Activated CD8-positive, alpha-beta memory T cell treated with anti-CD3 and anti-CD28 coated beads, Interleukin-2, amount 10 ng/mL, durations not matched to agents 7 days and 5 days (primary cell): ENCODE measurements around the gene PCNX4. TPM values are rescaled to one million over a fixed set of nuclear protein-coding genes. Genes with fewer than 3 reads are reported as not detected.

ENCODE experiments used
- ATAC-seq: fragments of 150-1000 bp; cut with Tn5 transposase; one replicate; pipeline ENCODE4 v1.10.0; 2021; ENCODE audit warnings: moderate library complexity
- CTCF ChIA-PET: fragments of 350-600 bp; sonication (Branson Sonifier 250); formaldehyde crosslinking; loops from one replicate; lab custom pipeline; 2021; ENCODE audit warnings: antibody characterized with exemption; lab: Charles Lee
- DNase-seq: peaks from one replicate; pipeline ENCODE4 v3.0.0-alpha.2; 2020
- H3K27ac Mint-ChIP-seq: one replicate; pipeline ENCODE4 v1.8.0; 2021; ENCODE audit warnings: mild to moderate bottlenecking, mixed read lengths
- H3K27me3 Mint-ChIP-seq: one replicate; pipeline ENCODE4 v1.8.0; 2021; ENCODE audit warnings: mixed read lengths
- H3K36me3 Mint-ChIP-seq: one replicate; pipeline ENCODE4 v1.8.0; 2021; ENCODE audit warnings: mild to moderate bottlenecking, mixed read lengths
- H3K4me1 Mint-ChIP-seq: one replicate; pipeline ENCODE4 v1.8.0; 2021; ENCODE audit warnings: mixed read lengths
- H3K4me3 Mint-ChIP-seq: one replicate; pipeline ENCODE4 v1.8.0; 2021; ENCODE audit warnings: mild to moderate bottlenecking, moderate library complexity, mixed read lengths
- H3K9me3 Mint-ChIP-seq: one replicate; pipeline ENCODE4 v1.8.0; 2022; ENCODE audit warnings: low read depth, mixed read lengths
- total RNA-seq, 2 experiments: library from RNA; stranded (reverse); gene quantifications; one replicate each; pipeline ENCODE4 v1.2.3, GENCODE V29; 2021

PCNX4 gene
- total RNA-seq, 2 experiments from 2014 or later, result 35.6 to 39.1 TPM

DNA sequence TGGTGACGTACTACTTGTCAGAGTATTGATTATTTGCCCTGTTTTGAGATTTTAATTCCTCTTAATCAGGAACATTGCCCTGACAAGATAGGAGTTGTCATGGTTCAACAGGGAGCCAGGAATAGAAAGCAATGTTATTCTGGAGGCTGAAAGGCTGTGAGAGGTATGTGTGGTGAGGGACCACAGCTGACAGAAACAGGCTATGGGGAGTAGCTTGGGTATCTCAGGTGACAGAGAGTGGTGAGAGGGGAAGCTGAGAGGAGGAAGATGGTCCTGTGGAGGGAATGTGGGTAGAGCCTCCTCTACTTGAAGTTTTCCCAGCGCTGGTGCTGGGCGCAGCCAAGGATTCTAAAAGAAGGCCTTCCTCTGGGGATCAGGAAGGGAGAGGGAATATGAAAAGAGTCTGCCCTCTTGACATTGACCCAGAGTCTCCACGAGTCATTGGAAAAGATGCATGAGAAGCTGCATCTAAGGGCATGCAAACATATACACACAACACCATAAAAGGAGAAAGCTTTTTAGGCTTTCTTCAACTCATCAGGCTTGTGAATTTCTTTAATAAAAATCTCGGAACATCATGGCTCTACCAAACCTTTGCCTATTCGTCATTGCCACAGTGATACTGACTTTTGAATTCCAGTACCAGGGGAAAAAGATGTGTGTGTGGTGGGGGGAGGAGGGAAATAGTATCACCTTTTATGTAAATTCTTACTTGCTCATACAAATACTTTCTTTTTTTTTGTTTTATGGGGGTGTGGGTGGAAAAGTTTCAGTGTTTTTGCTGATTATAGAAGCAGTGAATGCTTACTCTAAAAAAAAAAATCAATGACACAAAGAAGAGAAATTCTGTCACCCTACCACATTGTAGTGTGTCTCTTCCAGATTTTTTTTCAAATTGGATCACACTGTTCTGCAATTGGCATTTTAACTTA is 113.4 kb downstream of the PCNX4 start:
- Mint-ChIP-seq H3K27ac (no peak overlapping the region), H3K4me3 (no peak overlapping the region), H3K4me1 (no peaks in the 10 kb centered on the region), H3K27me3 (peaks cover 37% of the 10 kb centered on the region), H3K9me3 (no peaks in the 10 kb centered on the region), H3K36me3 (peaks cover 2% of the 10 kb centered on the region)
- CTCF ChIA-PET, result no interaction called here
- no peak for ATAC-seq
- no peak for DNase-seq

DNA sequence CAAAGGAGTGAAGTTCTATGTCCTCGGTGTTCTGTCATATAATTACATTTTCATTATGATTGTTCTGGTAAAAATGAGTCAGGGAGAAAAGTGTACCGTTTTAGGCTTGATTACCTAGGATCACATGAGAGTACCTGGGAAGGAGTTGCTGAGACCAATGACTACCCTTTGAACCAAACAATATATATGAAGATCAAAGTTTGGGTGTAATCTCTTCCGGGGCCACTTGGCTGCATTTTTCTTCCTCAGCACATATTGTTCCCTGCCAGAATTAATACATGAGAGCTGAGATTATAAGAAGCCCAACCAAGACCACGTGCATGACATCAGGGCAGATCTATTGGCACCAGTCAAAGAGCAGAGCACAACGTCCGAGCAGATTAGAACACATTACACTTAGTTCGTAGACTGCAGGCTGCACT is 114.5 kb downstream of the PCNX4 start:
- ATAC-seq (no peak), DNase-seq (no peak)
- CTCF ChIA-PET, result no interaction called here
- Mint-ChIP-seq H3K27ac (no peak overlapping the region), H3K36me3 (peaks cover 2% of the 10 kb centered on the region), H3K4me1 (no peaks in the 10 kb centered on the region), H3K9me3 (no peaks in the 10 kb centered on the region), H3K4me3 (no peak overlapping the region), H3K27me3 (peaks cover 33% of the 10 kb centered on the region)

GRCh38 chr14:60206837-60207533 is 115.3 kb downstream of the PCNX4 start:
- H3K27ac Mint-ChIP-seq, result no peak overlapping the region
- H3K4me3 Mint-ChIP-seq, result no peak overlapping the region
- CTCF ChIA-PET, result no interaction called here
- H3K4me1 Mint-ChIP-seq, result no peaks in the 10 kb centered on the region
- peaks cover 29% of the 10 kb centered on the region for H3K27me3 Mint-ChIP-seq
- no peaks in the 10 kb centered on the region for H3K36me3 Mint-ChIP-seq
- H3K9me3 Mint-ChIP-seq, result no peaks in the 10 kb centered on the region
- ATAC-seq, result no peak
- DNase-seq, result no peak

DNA sequence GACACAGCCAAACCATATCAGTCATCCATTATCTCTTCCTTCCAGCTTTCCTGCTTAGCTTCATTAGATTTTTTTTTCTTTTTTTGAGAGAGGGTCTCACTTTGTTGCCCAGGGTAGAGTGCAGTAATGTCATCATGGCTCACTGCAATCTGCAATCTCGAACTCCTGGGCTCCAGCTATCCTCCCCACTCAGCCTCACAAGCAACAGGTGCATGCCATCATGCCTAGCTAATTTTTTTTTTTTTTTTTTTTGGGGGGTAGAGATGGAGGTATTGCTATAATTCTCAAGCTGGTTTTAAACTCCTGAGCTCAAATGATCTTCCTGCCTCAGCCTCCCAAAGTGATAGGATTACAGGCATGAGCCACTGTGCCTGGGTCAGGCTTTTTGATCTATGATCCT is 119.0 kb downstream of the PCNX4 start:
- Mint-ChIP-seq H3K27ac (no peak overlapping the region), H3K4me1 (no peaks in the 10 kb centered on the region), H3K27me3 (peaks cover 17% of the 10 kb centered on the region), H3K4me3 (no peak overlapping the region), H3K9me3 (no peaks in the 10 kb centered on the region), H3K36me3 (no peaks in the 10 kb centered on the region)
- CTCF ChIA-PET, result interaction anchor here (0.8 to 1.3 kb wide), 4 partner anchors 18 to 121 kb away, joined by 3 to 4 read pairs (median 3); no protein-coding TSS in a partner anchor
- no peak for DNase-seq
- no peak for ATAC-seq

DNA sequence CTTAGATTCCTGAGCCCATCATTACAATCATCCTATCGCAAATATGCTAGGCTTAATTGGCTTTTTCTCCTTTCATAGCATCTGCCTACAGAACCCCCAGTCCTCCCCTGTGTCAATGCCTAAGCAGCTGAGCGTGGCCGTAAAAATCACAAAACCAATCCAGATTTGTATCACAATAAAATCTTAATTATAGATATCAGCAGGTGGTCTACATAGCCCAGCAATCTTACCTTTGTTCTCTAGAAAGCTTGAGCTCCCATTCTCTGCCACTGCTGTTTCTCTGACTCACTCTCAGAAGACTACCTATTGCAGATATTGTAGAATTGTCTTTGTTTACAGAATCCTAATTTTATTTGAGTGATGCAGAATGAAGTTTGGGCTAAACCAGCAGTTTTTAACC is 119.4 kb downstream of the PCNX4 start:
- no peaks in the 10 kb centered on the region for H3K36me3 Mint-ChIP-seq
- peaks cover 17% of the 10 kb centered on the region for H3K27me3 Mint-ChIP-seq
- DNase-seq (no peak), ATAC-seq (no peak)
- no peak overlapping the region for H3K4me3 Mint-ChIP-seq
- no peaks in the 10 kb centered on the region for H3K4me1 Mint-ChIP-seq
- CTCF ChIA-PET, result interaction anchor here (0.8 to 1.3 kb wide), 3 partner anchors 17 to 120 kb away, joined by 3 to 4 read pairs (median 3); no protein-coding TSS in a partner anchor
- no peak overlapping the region for H3K27ac Mint-ChIP-seq
- no peaks in the 10 kb centered on the region for H3K9me3 Mint-ChIP-seq

DNA sequence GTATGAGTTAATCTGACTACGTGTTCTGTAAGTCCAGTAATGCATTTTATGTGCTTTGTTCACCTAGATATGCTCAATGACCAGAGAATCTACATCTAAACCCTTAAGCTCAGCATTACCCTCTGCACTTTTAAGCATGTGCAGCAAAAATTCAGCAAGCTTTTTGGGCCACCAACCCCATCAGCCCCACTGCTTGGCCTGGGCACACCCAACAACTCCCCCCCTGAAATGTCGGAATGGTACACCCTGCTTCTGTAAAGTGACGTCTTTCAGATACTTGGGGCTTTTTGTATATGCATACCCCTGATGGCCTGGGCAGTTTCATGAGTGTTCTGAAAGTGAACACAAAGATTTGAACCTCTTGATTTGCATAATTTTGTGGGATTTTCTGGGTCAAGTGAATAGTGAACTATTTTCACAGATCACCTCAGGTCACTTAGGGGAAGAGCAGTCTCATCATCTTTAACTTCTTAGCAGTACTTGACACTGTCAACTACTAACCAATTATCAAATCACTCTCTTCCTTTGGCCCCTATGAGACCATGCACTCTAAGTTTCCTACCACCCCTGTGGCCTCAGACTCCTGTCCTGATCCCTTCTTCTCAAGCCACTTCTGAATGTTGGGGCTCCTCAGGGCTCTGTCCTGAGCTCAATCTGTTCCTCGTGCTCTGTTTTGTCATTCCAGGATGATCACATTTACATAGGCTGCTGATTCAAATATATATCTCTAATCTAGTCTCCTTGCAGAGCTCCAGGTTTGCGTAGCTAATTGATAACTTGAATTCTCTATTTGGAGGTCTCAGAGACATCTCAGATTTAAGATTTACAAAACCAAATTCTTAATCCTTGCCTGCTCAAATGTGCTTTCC is 121.0 kb downstream of the PCNX4 start:
- Mint-ChIP-seq H3K36me3 (no peaks in the 10 kb centered on the region), H3K27ac (no peak overlapping the region), H3K9me3 (no peaks in the 10 kb centered on the region), H3K4me1 (no peaks in the 10 kb centered on the region), H3K4me3 (no peak overlapping the region), H3K27me3 (peaks cover 9% of the 10 kb centered on the region)
- CTCF ChIA-PET, result no interaction called here
- no peak for DNase-seq
- ATAC-seq, result no peak

DNA sequence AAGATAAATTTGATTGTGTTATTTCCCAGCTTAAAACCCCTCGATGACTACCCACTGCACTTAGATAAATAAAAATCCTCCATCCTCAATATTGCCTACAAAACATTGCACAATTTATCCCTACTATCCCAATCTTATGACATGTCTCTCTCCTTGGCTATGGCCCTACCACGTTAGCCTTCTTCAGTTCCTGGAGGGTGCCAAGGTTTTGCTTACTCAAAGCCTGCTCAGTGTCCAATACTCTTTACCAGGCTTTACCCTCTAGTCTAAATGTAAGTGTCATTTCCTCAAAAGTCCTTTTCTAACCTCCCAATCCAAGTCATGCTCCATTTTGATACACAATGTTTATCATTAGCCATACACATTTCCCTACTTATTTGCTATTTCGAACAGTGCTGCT is 122.3 kb downstream of the PCNX4 start:
- Mint-ChIP-seq H3K27ac (no peak overlapping the region), H3K4me3 (no peak overlapping the region), H3K27me3 (peaks cover 8% of the 10 kb centered on the region), H3K9me3 (no peaks in the 10 kb centered on the region), H3K4me1 (no peaks in the 10 kb centered on the region), H3K36me3 (no peaks in the 10 kb centered on the region)
- CTCF ChIA-PET, result no interaction called here
- ATAC-seq (no peak), DNase-seq (no peak)

DNA sequence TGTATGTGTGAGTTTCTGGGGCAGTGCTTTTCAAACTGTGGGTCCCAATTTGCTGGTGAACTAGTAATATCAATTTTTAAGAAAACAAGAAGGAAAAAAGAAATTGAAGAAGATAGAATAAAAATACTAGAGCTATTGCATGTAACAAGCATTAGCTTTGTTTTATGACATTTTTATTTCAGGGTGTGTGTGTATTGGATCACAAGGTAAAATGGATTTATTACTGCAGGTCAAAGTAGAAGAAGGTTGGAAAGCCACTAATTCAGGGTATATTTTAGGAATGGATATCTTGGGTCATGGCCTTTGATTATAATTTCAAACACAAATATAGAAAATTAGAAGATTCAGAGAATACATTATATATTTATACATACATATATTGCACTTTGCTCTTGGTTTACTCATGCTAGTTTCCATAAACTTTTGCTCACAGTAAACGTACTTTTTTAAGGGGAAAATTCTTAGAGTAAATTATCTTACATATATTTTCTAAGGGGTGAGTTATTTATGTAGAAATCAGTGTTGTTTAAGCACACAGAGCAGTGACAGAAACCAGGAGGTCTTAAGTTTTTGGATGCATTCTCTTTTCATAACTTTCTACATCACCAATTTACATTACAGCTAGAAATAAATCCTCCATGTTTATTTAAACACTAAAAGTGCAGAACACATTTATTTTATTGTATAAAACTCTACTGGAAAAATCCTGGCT is 122.8 kb downstream of the PCNX4 start:
- H3K4me1 Mint-ChIP-seq, result no peaks in the 10 kb centered on the region
- DNase-seq, result no peak
- H3K9me3 Mint-ChIP-seq, result no peaks in the 10 kb centered on the region
- peaks cover 3% of the 10 kb centered on the region for H3K27me3 Mint-ChIP-seq
- H3K27ac Mint-ChIP-seq, result no peak overlapping the region
- CTCF ChIA-PET, result no interaction called here
- no peak for ATAC-seq
- H3K36me3 Mint-ChIP-seq, result no peaks in the 10 kb centered on the region
- H3K4me3 Mint-ChIP-seq, result no peak overlapping the region

DNA sequence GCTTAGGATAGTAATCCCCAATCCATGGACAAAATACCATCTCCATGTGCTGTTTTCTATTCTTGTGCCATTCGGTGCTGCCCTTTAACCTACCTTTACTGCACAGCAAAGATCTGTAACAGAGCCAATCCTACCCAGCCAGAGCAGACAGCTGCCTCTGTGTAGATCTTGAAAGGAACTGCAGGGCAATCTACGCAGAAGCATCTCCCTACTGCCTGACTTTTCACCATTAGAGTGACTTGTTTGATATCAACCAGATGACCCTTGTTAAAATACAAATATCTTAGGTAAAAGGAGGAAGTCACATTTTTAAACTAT is 123.4 kb downstream of the PCNX4 start:
- ATAC-seq (no peak), DNase-seq (no peak)
- Mint-ChIP-seq H3K4me1 (no peaks in the 10 kb centered on the region), H3K9me3 (no peaks in the 10 kb centered on the region), H3K27ac (no peak overlapping the region), H3K36me3 (no peaks in the 10 kb centered on the region), H3K4me3 (no peak overlapping the region), H3K27me3 (peaks cover 2% of the 10 kb centered on the region)
- CTCF ChIA-PET, result no interaction called here

- Mint-ChIP-seq H3K4me1 (no peaks in the 10 kb centered on the region), H3K27me3 (peaks cover 2% of the 10 kb centered on the region), H3K27ac (no peak overlapping the region), H3K9me3 (no peaks in the 10 kb centered on the region), H3K4me3 (no peak overlapping the region), H3K36me3 (no peaks in the 10 kb centered on the region)
- no peak for DNase-seq
- CTCF ChIA-PET, result no interaction called here
- no peak for ATAC-seq
Measured at GRCh38 chr14:60215520-60216420, 124.0 kb downstream of the PCNX4 start.

- Mint-ChIP-seq H3K27me3 (peaks cover 2% of the 10 kb centered on the region), H3K4me1 (no peaks in the 10 kb centered on the region), H3K27ac (no peak overlapping the region), H3K9me3 (no peaks in the 10 kb centered on the region), H3K36me3 (no peaks in the 10 kb centered on the region), H3K4me3 (no peak overlapping the region)
- ATAC-seq (no peak), DNase-seq (no peak)
- CTCF ChIA-PET, result no interaction called here
Measured at GRCh38 chr14:60217713-60218112, 126.0 kb downstream of the PCNX4 start.
